Astrocyte of the cerebellum (primary cell): ENCODE results near the gene STARD10.

Source experiments
- DNase-seq: peaks from one replicate; pipeline ENCODE4 v3.0.0-alpha.2; 2011; ENCODE audit warnings: low read depth
- H3K4me3 ChIP-seq: 2 replicates; pipeline ENCODE4 v1.5.1; 2011; ENCODE audit warnings: mild to moderate bottlenecking, low read depth, low read length, moderate library complexity
- CTCF ChIP-seq: IDR thresholded peaks from 2 replicates; pipeline ENCODE4 v1.5.1; 2012; ENCODE audit warnings: low read length, low read depth, moderate library complexity, mild to moderate bottlenecking; ENCODE audit errors: missing control alignments
- in situ Hi-C: cut with HindIII; loops from 2 replicates; pipeline ENCODE4 v1.10.0; 2017; ENCODE audit warnings: low sequenced_read_pairs

STARD10 gene

GRCh38 chr11:72774499-72774898, 19.3 kb downstream of the STARD10 start:
- DNase-seq = no peak
- in situ Hi-C loops = no loop called here
- no peak for TF ChIP-seq CTCF
- no peak overlapping the region for H3K4me3 ChIP-seq

GRCh38 chr11:72773696-72774095, 20.2 kb downstream of the STARD10 start:
- in situ Hi-C loops = no loop called here
- DNase-seq = no peak
- TF ChIP-seq CTCF = no peak
- no peak overlapping the region for H3K4me3 ChIP-seq

GRCh38 chr11:72773291-72773690, 20.6 kb downstream of the STARD10 start:
- H3K4me3 ChIP-seq = no peak overlapping the region
- in situ Hi-C loops = no loop called here
- TF ChIP-seq CTCF = no peak
- peak; percentile 71 for DNase-seq

- DNase-seq = no peak
- in situ Hi-C loops = no loop called here
- TF ChIP-seq CTCF = no peak
- H3K4me3 ChIP-seq = no peak overlapping the region
Observed at GRCh38 chr11:72772059-72772458, 21.8 kb downstream of the STARD10 start.

GRCh38 chr11:72771507-72771906, 22.3 kb downstream of the STARD10 start:
- H3K4me3 ChIP-seq = no peak overlapping the region
- no peak for DNase-seq
- in situ Hi-C loops = no loop called here
- TF ChIP-seq CTCF = no peak

- TF ChIP-seq CTCF = no peak
- no peak for DNase-seq
- in situ Hi-C loops = no loop called here
- H3K4me3 ChIP-seq = no peak overlapping the region
Observed at GRCh38 chr11:72770799-72771198, 23.0 kb downstream of the STARD10 start.

GRCh38 chr11:72769680-72770079, 24.2 kb downstream of the STARD10 start:
- in situ Hi-C loops = no loop called here
- no peak for DNase-seq
- no peak for TF ChIP-seq CTCF
- H3K4me3 ChIP-seq = no peak overlapping the region
